Body of pancreas (tissue), 4 donors: ENCODE data around the gene PEAK1.

ENCODE experiments used
- CTCF ChIP-seq, 7 experiments: fragments of 450-650 bp in 4 of 7; fragments of 200-600 bp in 3 of 7; sonication (generic) in 3 of 7; IDR thresholded peaks; one replicate each; pipeline ENCODE4 v1.5.1; 2016 to 2019; ENCODE audit warnings: antibody characterized with exemption in 7 of 7
- POLR2A ChIP-seq, 3 donors: fragments of 450-650 bp; IDR thresholded peaks; one replicate each; pipeline ENCODE4 v1.6.1; 2016; ENCODE audit warnings: antibody characterized with exemption in 3 of 3, mild to moderate bottlenecking in 2 of 3

DNA sequence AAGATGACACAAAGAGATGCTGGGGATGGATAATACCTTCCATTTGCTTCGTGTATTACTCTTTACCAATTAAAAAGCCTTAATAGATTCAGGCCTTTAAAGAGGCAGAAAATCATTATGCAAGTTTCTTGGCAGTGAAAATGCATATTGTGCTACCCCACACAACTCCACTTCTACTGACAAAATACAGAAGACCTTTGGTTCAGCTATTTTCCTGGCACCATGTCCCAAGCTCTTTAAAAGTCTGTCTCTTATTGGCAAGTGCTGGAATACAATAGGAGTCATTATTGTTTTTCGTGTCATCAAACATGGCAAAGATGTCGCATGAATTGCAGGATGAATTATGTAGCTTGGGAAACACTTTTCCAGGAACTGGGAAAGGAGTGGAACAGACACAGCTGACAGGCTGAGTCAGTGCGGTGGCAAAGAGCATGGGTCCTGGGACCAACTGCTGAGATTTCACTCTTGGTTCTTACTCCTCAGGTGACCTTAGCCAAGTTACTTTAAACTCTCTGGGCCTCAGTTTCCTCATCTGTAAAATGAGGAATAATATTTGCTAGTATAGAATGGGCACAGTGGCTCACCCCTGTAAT is 343.5 kb downstream of the PEAK1 start:
- TF ChIP-seq CTCF (IDR thresholded peaks at IDR 0.05) (no peak), POLR2A (IDR thresholded peaks at IDR 0.05) (no peak)
